Activated T-helper 2 cell treated with anti-CD3 and anti-CD28 coated beads, Interferon-gamma antibody, Interleukin-2, Interleukin-4, amounts not matched to agents 10 μg/mL and 5 μg/mL and 100 μg/mL, durations not matched to agents 14 hours and 24 hours and 36 hours (primary cell): ENCODE measurements around the gene SEC63. TPM values are rescaled to one million over a fixed set of nuclear protein-coding genes. Genes with fewer than 3 reads are reported as not detected.
"Not testable (repeated sequence)": the region's sequence is repeated elsewhere in the genome, so short reads cannot be mapped to it uniquely, and the experiment has no call there.

Experiments
- DNase-seq: peaks from one replicate; pipeline ENCODE4 v3.0.0; 2021; ENCODE audit warnings: low spot score
- H3K27ac Mint-ChIP-seq: one replicate; pipeline ENCODE4 v1.8.0; 2021; ENCODE audit warnings: mixed read lengths
- H3K27me3 Mint-ChIP-seq: one replicate; pipeline ENCODE4 v1.8.0; 2021; ENCODE audit warnings: low read depth, mixed read lengths
- H3K36me3 Mint-ChIP-seq: one replicate; pipeline ENCODE4 v1.8.0; 2021; ENCODE audit warnings: low read depth, mixed read lengths
- H3K4me1 Mint-ChIP-seq: one replicate; pipeline ENCODE4 v1.8.0; 2021; ENCODE audit warnings: low read depth, mixed read lengths
- H3K4me3 Mint-ChIP-seq: one replicate; pipeline ENCODE4 v1.8.0; 2021; ENCODE audit warnings: low read depth, mild to moderate bottlenecking, moderate library complexity, mixed read lengths
- H3K9me3 Mint-ChIP-seq: one replicate; pipeline ENCODE4 v1.8.0; 2021; ENCODE audit warnings: mixed read lengths
- intact Hi-C: fragments of 100-400 bp; cut with micrococcal nuclease; formaldehyde crosslinking; loops from one replicate; pipeline ENCODE4 v1.15.1; 2023
- total RNA-seq: library from RNA; stranded (reverse); gene quantifications from 2 replicates; pipeline ENCODE4 v1.2.3, GENCODE V29; 2022

Gene SEC63
- total RNA-seq, 1 donor from 2014 or later, result 96.2 TPM

- H3K4me1 Mint-ChIP-seq, intact Hi-C loops, H3K27me3 Mint-ChIP-seq, H3K27ac Mint-ChIP-seq, H3K4me3 Mint-ChIP-seq, DNase-seq: not testable (repeated sequence)
- peaks cover 39% of the 10 kb centered on the region for H3K9me3 Mint-ChIP-seq
- peaks cover 89% of the 10 kb centered on the region for H3K36me3 Mint-ChIP-seq
Observed at GRCh38 chr6:107890431-107890830, 67.6 kb downstream of the SEC63 start.

GRCh38 chr6:107885950-107886349, 72.1 kb downstream of the SEC63 start:
- intact Hi-C loops, H3K4me1 Mint-ChIP-seq, H3K4me3 Mint-ChIP-seq, H3K27ac Mint-ChIP-seq, H3K27me3 Mint-ChIP-seq, DNase-seq: not testable (repeated sequence)
- Mint-ChIP-seq H3K36me3 (peaks cover 63% of the 10 kb centered on the region), H3K9me3 (peaks cover 35% of the 10 kb centered on the region)

GRCh38 chr6:107879941-107880340, 78.1 kb downstream of the SEC63 start:
- DNase-seq, result no peak
- Mint-ChIP-seq H3K27ac (no peak overlapping the region), H3K9me3 (no peaks in the 10 kb centered on the region), H3K27me3 (no peaks in the 10 kb centered on the region), H3K4me1 (no peaks in the 10 kb centered on the region), H3K36me3 (peaks cover 39% of the 10 kb centered on the region), H3K4me3 (no peak overlapping the region)
- intact Hi-C loops, result loop anchor here (10.0 kb wide), 1 partner anchor 175 kb away; no protein-coding TSS in a partner anchor

GRCh38 chr6:107877968-107878367, 80.0 kb downstream of the SEC63 start:
- Mint-ChIP-seq H3K9me3 (no peaks in the 10 kb centered on the region), H3K27me3 (no peaks in the 10 kb centered on the region), H3K27ac (no peak overlapping the region), H3K4me1 (peaks cover 6% of the 10 kb centered on the region), H3K36me3 (peaks cover 51% of the 10 kb centered on the region), H3K4me3 (no peak overlapping the region)
- intact Hi-C loops, result loop anchor here (10.0 kb wide), 1 partner anchor 177 kb away; no protein-coding TSS in a partner anchor
- no peak for DNase-seq

GRCh38 chr6:107871976-107872375, 86.0 kb downstream of the SEC63 start:
- H3K36me3 Mint-ChIP-seq, result peaks cover 49% of the 10 kb centered on the region

DNA sequence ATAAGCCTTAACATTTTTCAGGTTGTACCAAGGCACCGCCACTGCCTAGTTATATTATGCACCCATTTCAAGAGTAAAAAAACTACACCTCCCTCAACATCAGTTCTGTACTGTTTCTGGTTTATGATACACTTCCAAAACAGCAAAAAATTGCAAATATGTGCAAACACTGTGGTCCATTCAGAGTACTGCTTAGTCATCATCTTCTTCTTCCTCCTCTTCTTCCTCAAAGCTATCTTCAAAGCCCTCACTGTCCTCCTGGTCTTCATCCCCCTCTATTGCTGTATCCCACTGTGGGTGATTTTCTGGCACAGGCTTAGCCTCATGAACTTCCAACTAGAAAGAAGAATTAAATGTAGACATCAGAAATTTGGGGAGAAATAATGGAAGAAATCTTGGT, 86.5 kb downstream of the SEC63 start:
- intact Hi-C loops, result loop anchor here (10.0 kb wide), 1 partner anchor 183 kb away; no protein-coding TSS in a partner anchor
- H3K9me3 Mint-ChIP-seq, H3K27ac Mint-ChIP-seq, H3K27me3 Mint-ChIP-seq, H3K4me3 Mint-ChIP-seq, DNase-seq: not testable (repeated sequence)
- H3K4me1 Mint-ChIP-seq, result peaks cover 18% of the 10 kb centered on the region
- H3K36me3 Mint-ChIP-seq, result peaks cover 49% of the 10 kb centered on the region

More at GRCh38 chr6:107871976-107872375, 86.0 kb downstream of the SEC63 start:
- Mint-ChIP-seq H3K27me3 (no peaks in the 10 kb centered on the region), H3K4me3 (no peak overlapping the region), H3K27ac (no peak overlapping the region), H3K4me1 (peaks cover 15% of the 10 kb centered on the region), H3K9me3 (no peaks in the 10 kb centered on the region)
- intact Hi-C loops, result loop anchor here (10.0 kb wide), 1 partner anchor 183 kb away; no protein-coding TSS in a partner anchor
- DNase-seq, result no peak

DNA sequence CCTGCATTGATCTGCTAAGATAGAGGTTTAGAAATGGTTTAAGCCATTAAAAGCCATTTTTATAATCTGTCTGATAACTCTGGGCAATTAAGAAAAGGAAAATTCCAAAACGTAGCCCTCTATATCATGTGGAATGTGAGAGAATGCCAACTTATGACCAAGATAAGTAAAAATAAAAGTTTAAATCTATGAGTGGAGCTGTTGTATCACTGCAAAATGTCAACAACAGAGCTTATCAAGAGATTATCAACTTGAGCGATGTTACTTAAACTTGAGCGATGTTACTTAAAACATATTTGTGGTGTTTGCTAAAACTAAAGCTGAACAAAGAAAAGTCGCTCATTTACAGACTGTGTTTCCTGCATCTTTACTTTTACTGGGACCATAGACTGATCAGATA, 87.0 kb downstream of the SEC63 start:
- intact Hi-C loops, result loop anchor here (10.0 kb wide), 1 partner anchor 184 kb away; no protein-coding TSS in a partner anchor
- H3K27me3 Mint-ChIP-seq, result no peaks in the 10 kb centered on the region
- no peak overlapping the region for H3K4me3 Mint-ChIP-seq
- DNase-seq, result no peak
- H3K9me3 Mint-ChIP-seq, result no peaks in the 10 kb centered on the region
- peaks cover 18% of the 10 kb centered on the region for H3K4me1 Mint-ChIP-seq
- no peak overlapping the region for H3K27ac Mint-ChIP-seq
- peaks cover 47% of the 10 kb centered on the region for H3K36me3 Mint-ChIP-seq

DNA sequence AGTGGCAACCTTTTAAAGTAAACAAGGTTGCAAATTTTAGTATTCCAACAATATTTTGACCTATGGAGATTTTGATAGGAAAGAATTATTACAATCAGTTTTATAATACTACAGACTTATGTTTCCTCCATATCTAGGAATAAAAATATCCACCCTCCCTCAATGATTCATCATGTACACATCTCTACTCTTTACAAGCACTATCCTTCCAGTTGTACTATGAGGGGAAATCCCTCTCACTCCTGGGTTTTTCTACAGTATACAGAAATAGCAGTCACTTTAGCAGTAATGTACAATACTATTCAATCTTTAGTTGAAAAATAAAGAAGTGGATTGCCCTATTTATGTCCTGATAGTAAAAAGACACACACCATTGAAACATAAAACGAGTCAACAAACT, 87.6 kb downstream of the SEC63 start:
- intact Hi-C loops, result loop anchor here (10.0 kb wide), 1 partner anchor 184 kb away; no protein-coding TSS in a partner anchor

GRCh38 chr6:107869871-107870270, 88.1 kb downstream of the SEC63 start:
- no peaks in the 10 kb centered on the region for H3K9me3 Mint-ChIP-seq
- no peak overlapping the region for H3K27ac Mint-ChIP-seq
- H3K36me3 Mint-ChIP-seq, result peaks cover 40% of the 10 kb centered on the region
- H3K27me3 Mint-ChIP-seq, result no peaks in the 10 kb centered on the region
- DNase-seq, result no peak
- peaks cover 18% of the 10 kb centered on the region for H3K4me1 Mint-ChIP-seq
- intact Hi-C loops, result loop anchor here (10.0 kb wide), 2 partner anchors 85 to 185 kb away; partner anchors contain the start of gene SEC63
- H3K4me3 Mint-ChIP-seq, result no peak overlapping the region

More for the DNA sequence above, 87.6 kb downstream of the SEC63 start:
- H3K36me3 Mint-ChIP-seq, result peaks cover 43% of the 10 kb centered on the region
- H3K4me3 Mint-ChIP-seq, result no peak overlapping the region
- no peaks in the 10 kb centered on the region for H3K27me3 Mint-ChIP-seq
- H3K27ac Mint-ChIP-seq, result no peak overlapping the region
- peaks cover 18% of the 10 kb centered on the region for H3K4me1 Mint-ChIP-seq
- H3K9me3 Mint-ChIP-seq, result no peaks in the 10 kb centered on the region
- DNase-seq, result no peak

DNA sequence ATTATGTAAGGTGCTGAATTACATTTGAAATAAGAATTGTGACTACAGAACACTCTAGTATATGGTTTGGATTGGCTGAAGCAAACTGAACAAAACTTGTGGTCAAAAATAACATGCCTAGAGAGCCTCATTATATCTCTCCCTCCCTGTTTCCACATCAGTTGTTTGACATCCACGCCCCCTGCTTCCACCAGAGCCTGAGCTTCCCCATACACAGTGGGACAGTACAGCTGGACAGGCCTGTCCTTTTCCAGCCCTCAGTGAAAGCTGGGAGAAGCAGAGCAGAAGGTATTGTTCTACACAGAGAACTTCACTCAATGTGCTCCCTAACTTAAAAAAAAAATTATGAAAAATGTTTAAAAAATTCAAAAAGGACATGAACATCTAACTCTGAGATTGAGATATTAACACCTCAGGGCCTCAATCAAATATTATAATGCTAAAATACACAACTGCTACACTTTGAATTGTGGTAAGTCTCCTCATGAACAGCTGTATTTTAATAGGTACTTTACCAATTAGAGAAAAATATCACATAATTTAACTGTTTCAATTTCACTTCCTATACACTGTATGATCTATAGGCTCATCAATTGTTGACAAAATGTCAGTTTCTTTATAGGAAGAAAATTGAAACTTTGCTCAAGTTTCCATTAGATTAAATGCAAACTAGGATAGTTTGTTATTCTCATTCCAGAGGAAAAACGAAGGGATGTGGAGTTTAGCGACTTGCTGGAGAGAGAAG, 89.0 kb downstream of the SEC63 start:
- H3K4me1 Mint-ChIP-seq, result peaks cover 17% of the 10 kb centered on the region
- intact Hi-C loops, result loop anchor here (10.0 kb wide), 1 partner anchor 86 kb away; the partner anchor contains the start of gene SEC63
- no peak overlapping the region for H3K27ac Mint-ChIP-seq
- no peaks in the 10 kb centered on the region for H3K9me3 Mint-ChIP-seq
- DNase-seq, result no peak
- H3K27me3 Mint-ChIP-seq, result no peaks in the 10 kb centered on the region
- H3K36me3 Mint-ChIP-seq, result peaks cover 34% of the 10 kb centered on the region
- no peak overlapping the region for H3K4me3 Mint-ChIP-seq

GRCh38 chr6:107867302-107867615, 90.7 kb downstream of the SEC63 start:
- Mint-ChIP-seq H3K4me3 (no peak overlapping the region), H3K27ac (no peak overlapping the region), H3K9me3 (no peaks in the 10 kb centered on the region), H3K36me3 (peaks cover 24% of the 10 kb centered on the region), H3K27me3 (peaks cover 6% of the 10 kb centered on the region), H3K4me1 (peaks cover 12% of the 10 kb centered on the region)
- intact Hi-C loops, result loop anchor here (2.0 to 10.0 kb wide), 2 partner anchors 88 to 192 kb away; partner anchors contain the start of gene SEC63
- DNase-seq, result no peak

- intact Hi-C loops, result loop anchor here (2.0 to 10.0 kb wide), 2 partner anchors 88 to 192 kb away; partner anchors contain the start of gene SEC63
- Mint-ChIP-seq H3K9me3 (no peaks in the 10 kb centered on the region), H3K36me3 (peaks cover 23% of the 10 kb centered on the region), H3K4me1 (peaks cover 12% of the 10 kb centered on the region), H3K27me3 (peaks cover 6% of the 10 kb centered on the region), H3K27ac (no peak overlapping the region), H3K4me3 (no peak overlapping the region)
- no peak for DNase-seq
Observed at GRCh38 chr6:107866606-107867301, 91.3 kb downstream of the SEC63 start.
